IMR-90 (cell line): ENCODE data around the gene HERPUD1. TPM values are rescaled to one million over a fixed set of nuclear protein-coding genes. Genes with fewer than 3 reads are reported as not detected.

Experiments
- ATAC-seq: fragments of 200-7000 bp; cut with Tn5 transposase; 2 replicates; pipeline ENCODE4 v1.9.1; 2020; ENCODE audit warnings: low read depth, mild to moderate bottlenecking, moderate library complexity
- BruUV-seq: library from RNA; stranded (reverse); fragments of 400-500 nt; replicated peaks from 2 replicates; lab custom pipeline; 2021; lab: Mats Ljungman, UMichigan
- CTCF ChIA-PET: fragments of 300-600 bp; formaldehyde crosslinking; extraction: SDS; loops from one replicate; lab custom pipeline; 2021; ENCODE audit warnings: antibody characterized with exemption; lab: Yijun Ruan, JAX
- POLR2A ChIA-PET: fragments of 300-600 bp; sonication (Branson Sonifier 250); formaldehyde crosslinking; loops from one replicate; lab custom pipeline; 2022; ENCODE audit warnings: antibody characterized with exemption; ENCODE audit not compliant: unreplicated experiment; lab: Charles Lee
- DNase-seq: peaks from one replicate; pipeline ENCODE4 v3.0.0; 2013
- H2AFZ ChIP-seq: replicated peaks from 2 replicates; pipeline ENCODE3; 2013; ENCODE audit warnings: low read length, mild to moderate bottlenecking; ENCODE audit not compliant: poor library complexity
- H2AK5ac ChIP-seq: 2 replicates; pipeline ENCODE4 v1.6.1; 2013; ENCODE audit warnings: low read depth, low read length, inconsistent platforms
- H2AK9ac ChIP-seq: replicated peaks from 2 replicates; pipeline ENCODE3; 2013; ENCODE audit warnings: mild to moderate bottlenecking, low read depth, low read length, moderate library complexity; ENCODE audit not compliant: poor library complexity
- H2BK120ac ChIP-seq: 2 replicates; pipeline ENCODE4 v1.6.1; 2013; ENCODE audit warnings: low read depth, low read length, inconsistent platforms
- H2BK15ac ChIP-seq: 3 replicates; pipeline ENCODE4 v1.6.1; 2013; ENCODE audit warnings: low read depth, low read length, inconsistent platforms
- H2BK20ac ChIP-seq: 2 replicates; pipeline ENCODE4 v1.6.1; 2013; ENCODE audit warnings: low read depth, mild to moderate bottlenecking, inconsistent platforms, low read length, moderate library complexity
- H2BK5ac ChIP-seq: 2 replicates; pipeline ENCODE4 v1.6.1; 2013; ENCODE audit warnings: mild to moderate bottlenecking, low read depth, low read length, inconsistent platforms; ENCODE audit not compliant: poor library complexity, severe bottlenecking
- H3K14ac ChIP-seq: replicated peaks from 2 replicates; pipeline ENCODE4 v1.6.1; 2013; ENCODE audit warnings: low read depth, low read length, inconsistent platforms
- H3K18ac ChIP-seq: 2 replicates; pipeline ENCODE4 v1.6.1; 2013; ENCODE audit warnings: low read depth, low read length, control low read depth
- H3K23ac ChIP-seq: 2 replicates; pipeline ENCODE4 v1.6.1; 2013; ENCODE audit warnings: low read depth, low read length, inconsistent platforms
- H3K27ac ChIP-seq: 2 replicates; pipeline ENCODE4 v1.5.1; 2013; ENCODE audit warnings: mild to moderate bottlenecking, control low read depth, low read length; ENCODE audit not compliant: insufficient read depth
- H3K27me3 ChIP-seq: 2 replicates; pipeline ENCODE4 v1.6.1; 2013; ENCODE audit warnings: low read length; ENCODE audit not compliant: control insufficient read depth, insufficient read depth
- H3K36me3 ChIP-seq: 2 replicates; pipeline ENCODE4 v1.6.1; 2013; ENCODE audit warnings: low read length, mixed read lengths; ENCODE audit not compliant: control insufficient read depth, insufficient read depth
- H3K4ac ChIP-seq: 2 replicates; pipeline ENCODE4 v1.6.1; 2013; ENCODE audit warnings: low read depth, low read length, inconsistent platforms
- H3K4me1 ChIP-seq: 2 replicates; pipeline ENCODE4 v1.6.1; 2013; ENCODE audit warnings: low read length, mixed read lengths; ENCODE audit not compliant: control insufficient read depth, insufficient read depth
- H3K4me2 ChIP-seq: 2 replicates; pipeline ENCODE4 v1.6.1; 2013; ENCODE audit warnings: low read depth, mild to moderate bottlenecking, control low read depth, low read length, moderate library complexity
- H3K4me3 ChIP-seq: 2 replicates; pipeline ENCODE4 v1.5.1; 2013; ENCODE audit warnings: low read depth, mild to moderate bottlenecking, control low read depth, low read length, moderate library complexity; ENCODE audit not compliant: insufficient read depth
- H3K56ac ChIP-seq: 2 replicates; pipeline ENCODE4 v1.6.1; 2013; ENCODE audit warnings: low read length, inconsistent platforms; ENCODE audit not compliant: insufficient read depth; ENCODE audit errors: extremely low read depth
- H3K79me1 ChIP-seq, 2 experiments: 2 replicates each; pipeline ENCODE4 v1.6.1; 2013; ENCODE audit warnings: low read length in 2 of 2, inconsistent platforms in 1 of 2, low read depth in 1 of 2
- H3K9ac ChIP-seq: 2 replicates; pipeline ENCODE4 v1.6.1; 2013; ENCODE audit warnings: low read depth, low read length, control low read depth
- H3K9me1 ChIP-seq: 2 replicates; pipeline ENCODE4 v1.6.1; 2013; ENCODE audit warnings: low read length, inconsistent platforms; ENCODE audit not compliant: insufficient read depth
- H3K9me3 ChIP-seq: 2 replicates; pipeline ENCODE4 v1.6.1; 2013; ENCODE audit warnings: low read length; ENCODE audit not compliant: control insufficient read depth, insufficient read depth
- H4K20me1 ChIP-seq: 2 replicates; pipeline ENCODE4 v1.6.1; 2013; ENCODE audit warnings: low read length, inconsistent platforms; ENCODE audit not compliant: insufficient read depth
- H4K5ac ChIP-seq: 2 replicates; pipeline ENCODE4 v1.6.1; 2013; ENCODE audit warnings: mild to moderate bottlenecking, low read depth, low read length, control low read depth
- H4K8ac ChIP-seq, 2 experiments: 2 replicates each; pipeline ENCODE4 v1.6.1; 2013; ENCODE audit warnings: low read depth in 2 of 2, low read length in 2 of 2, control low read depth in 1 of 2, inconsistent platforms in 1 of 2
- H4K91ac ChIP-seq: 2 replicates; pipeline ENCODE4 v1.6.1; 2013; ENCODE audit warnings: low read depth, low read length, inconsistent platforms; ENCODE audit not compliant: insufficient read depth
- BHLHE40 ChIP-seq: fragments of 150-350 bp; IDR thresholded peaks from 2 replicates; pipeline ENCODE4 v1.6.1; 2016; ENCODE audit warnings: mild to moderate bottlenecking, low read depth, low read length
- CHD1 ChIP-seq: IDR thresholded peaks from 2 replicates; pipeline ENCODE4 v1.6.1; 2012; ENCODE audit warnings: low read depth, low read length, improper control_type of control experiment
- CTCF ChIP-seq: conservative IDR thresholded peaks from 2 replicates; pipeline ENCODE4 v1.5.1; 2012; ENCODE audit warnings: mild to moderate bottlenecking, low read depth, low read length, improper control_type of control experiment
- FOS ChIP-seq: fragments of 150-350 bp; IDR thresholded peaks from 2 replicates; pipeline ENCODE4 v1.6.1; 2016; ENCODE audit warnings: low read depth, low read length
- MAFK ChIP-seq: IDR thresholded peaks from 2 replicates; pipeline ENCODE4 v1.6.1; 2012; ENCODE audit warnings: low read depth, low read length, improper control_type of control experiment
- MXI1 ChIP-seq: IDR thresholded peaks from 2 replicates; pipeline ENCODE4 v1.6.1; 2012; ENCODE audit warnings: low read depth, mild to moderate bottlenecking, low read length, moderate library complexity, borderline replicate concordance
- NFE2L2 ChIP-seq: fragments of 150-350 bp; IDR thresholded peaks from 2 replicates; pipeline ENCODE4 v1.6.1; 2016; ENCODE audit warnings: low read depth, mild to moderate bottlenecking, low read length
- POLR2A ChIP-seq: IDR thresholded peaks from 2 replicates; pipeline ENCODE4 v1.6.1; 2012; ENCODE audit warnings: mild to moderate bottlenecking, low read depth, low read length
- RAD21 ChIP-seq: IDR thresholded peaks from 2 replicates; pipeline ENCODE4 v1.6.1; 2012; ENCODE audit warnings: low read length, improper control_type of control experiment
- RFX5 ChIP-seq: IDR thresholded peaks from 2 replicates; pipeline ENCODE4 v1.8.0; 2012; ENCODE audit warnings: low read depth, mild to moderate bottlenecking, low read length, moderate library complexity
- SMC3 ChIP-seq: fragments of 150-350 bp; IDR thresholded peaks from 2 replicates; pipeline ENCODE4 v1.6.1; 2016; ENCODE audit warnings: low read depth, mild to moderate bottlenecking, antibody characterized with exemption, low read length, moderate library complexity
- WGBS, 2 experiments: methylation state at CpG; one replicate each; pipeline versions ENCODE4 v1.1.5 to v1.1.7; 2013; ENCODE audit warnings: missing lambda C conversion rate in 2 of 2; ENCODE audit not compliant: insufficient read length in 1 of 2; ENCODE audit errors: extremely low coverage in 2 of 2; 5-methylcytosine and 5-hydroxymethylcytosine counted together
- dilution Hi-C: fragments of 300-500 bp; cut with HindIII; formaldehyde crosslinking; loops from one replicate; pipeline ENCODE4 v1.14.3; 2018; ENCODE audit warnings: low sequenced_read_pairs; ENCODE audit not compliant: unreplicated experiment
- in situ Hi-C: fragments of 300-500 bp; cut with MboI; formaldehyde crosslinking; loops from 3 replicates; pipeline ENCODE4 v1.14.3; 2019; ENCODE audit warnings: low sequenced_read_pairs, inconsistent platforms, mixed read lengths
- intact Hi-C: fragments of 100-400 bp; cut with micrococcal nuclease; formaldehyde crosslinking; loops from 2 replicates; pipeline ENCODE4 v1.10.0; 2022
- polyA plus RNA-seq, 3 experiments: library from polyadenylated mRNA; depleted of rRNA; stranded (reverse); fragments of >200 nt; gene quantifications; 2 replicates each; pipeline ENCODE4 v1.2.3, GENCODE V29; 2012; ENCODE audit warnings: low replicate concordance in 1 of 3
- total RNA-seq: library from RNA; depleted of rRNA; stranded (reverse); fragments of >200 nt; gene quantifications from 2 replicates; pipeline ENCODE4 v1.2.3, GENCODE V29; 2012
- TF ChIP-seq, protein P1 (sequence below): fragments of 150-350 bp; IDR thresholded peaks from 2 replicates; pipeline ENCODE4 v1.6.1; 2016; ENCODE audit warnings: low read depth, mild to moderate bottlenecking, low read length, moderate library complexity, borderline replicate concordance

The HERPUD1 gene
- total and polyA plus RNA-seq, 2 of the 4 experiments (the other 2 are of a cell fraction): 130 to 148 TPM

DNA sequence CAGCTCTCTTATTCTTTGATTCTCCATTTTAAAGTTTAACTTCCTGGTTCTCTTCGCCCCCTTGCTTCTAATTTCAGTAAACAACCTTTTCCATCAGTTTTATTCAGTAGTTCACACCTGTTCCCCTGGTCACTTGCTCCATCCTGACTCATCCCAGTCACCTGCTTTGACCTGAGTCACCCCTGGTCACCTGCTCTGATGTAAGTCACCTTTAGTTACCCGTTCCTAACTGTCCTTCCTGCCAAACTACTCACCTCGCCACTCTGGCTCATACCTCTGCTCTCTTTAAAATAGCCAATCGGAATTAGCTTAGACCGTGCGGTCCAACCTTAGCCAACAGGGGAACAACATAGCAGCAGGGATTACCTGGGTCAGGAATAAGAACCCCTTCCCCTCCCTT, 52.7 kb downstream of the HERPUD1 start:
- POLR2A ChIA-PET: no interaction called here
- H4K20me1 ChIP-seq: no peaks in the 10 kb centered on the region

More for the DNA sequence above, 52.7 kb downstream of the HERPUD1 start:
- ATAC-seq (no peak), DNase-seq (no peak)
- H3K36me3 ChIP-seq: no peaks in the 10 kb centered on the region
- H2BK15ac ChIP-seq: no peak overlapping the region
- H3K9me1 ChIP-seq: peaks cover 19% of the 10 kb centered on the region
- H3K27me3 ChIP-seq: no peaks in the 10 kb centered on the region
- peaks cover 6 to 33% of the 10 kb centered on the region in 2 experiments; a peak in 3 of 4 replicates for H3K79me1 ChIP-seq
- peak overlapping the region; percentile 29; the same call in 1 of the 2 replicates for H2AK5ac ChIP-seq
- no peak overlapping the region for H2AK9ac ChIP-seq
- no peaks in the 10 kb centered on the region for H3K9me3 ChIP-seq
- no TSS peak for BruUV-seq
- H4K8ac ChIP-seq: peak overlapping the region in 1 of 2 experiments; percentile 98; a peak in 3 of 4 replicates
- H2BK20ac ChIP-seq: peak overlapping the region; percentile 18; the same call in 1 of the 2 replicates
- peak overlapping the region; percentile 58; the same call in 1 of the 2 replicates for H2BK120ac ChIP-seq
- peak overlapping the region; percentile 53 for H4K91ac ChIP-seq
- no peak overlapping the region for H3K23ac ChIP-seq
- no peak overlapping the region for H3K56ac ChIP-seq
- peaks cover 17% of the 10 kb centered on the region for H3K4me1 ChIP-seq
- 96% methylated on average over 6 of the region's 6 CpGs; no CpG with 5 or more reads in 1 of the 2 experiments for WGBS, 2 experiments
- CTCF ChIA-PET: no interaction called here
- H3K14ac ChIP-seq: no peak overlapping the region; the same call in 1 of the 2 replicates
- no peak overlapping the region for H3K27ac ChIP-seq
- dilution Hi-C loops: no loop called here
- H3K18ac ChIP-seq: no peak overlapping the region
- no peak overlapping the region for H2BK5ac ChIP-seq
- in situ Hi-C loops: no loop called here
- no peak overlapping the region for H3K9ac ChIP-seq
- intact Hi-C loops: no loop called here
- H2AFZ ChIP-seq: no peak overlapping the region
- H3K4ac ChIP-seq: peak overlapping the region; percentile 93; the same call in 1 of the 2 replicates
- H4K5ac ChIP-seq: no peak overlapping the region
- no peak overlapping the region for H3K4me2 ChIP-seq
- H3K4me3 ChIP-seq: no peak overlapping the region
- no peak for TF ChIP-seq POLR2A
- TF ChIP-seq, protein P1, sequence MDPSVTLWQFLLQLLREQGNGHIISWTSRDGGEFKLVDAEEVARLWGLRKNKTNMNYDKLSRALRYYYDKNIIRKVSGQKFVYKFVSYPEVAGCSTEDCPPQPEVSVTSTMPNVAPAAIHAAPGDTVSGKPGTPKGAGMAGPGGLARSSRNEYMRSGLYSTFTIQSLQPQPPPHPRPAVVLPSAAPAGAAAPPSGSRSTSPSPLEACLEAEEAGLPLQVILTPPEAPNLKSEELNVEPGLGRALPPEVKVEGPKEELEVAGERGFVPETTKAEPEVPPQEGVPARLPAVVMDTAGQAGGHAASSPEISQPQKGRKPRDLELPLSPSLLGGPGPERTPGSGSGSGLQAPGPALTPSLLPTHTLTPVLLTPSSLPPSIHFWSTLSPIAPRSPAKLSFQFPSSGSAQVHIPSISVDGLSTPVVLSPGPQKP: no peak
- TF ChIP-seq NFE2L2: no peak
- TF ChIP-seq BHLHE40: no peak
- TF ChIP-seq SMC3: no peak
- no peak for TF ChIP-seq FOS
- TF ChIP-seq RAD21: no peak
- TF ChIP-seq MAFK: no peak
- TF ChIP-seq CHD1: no peak
- TF ChIP-seq MXI1: no peak
- TF ChIP-seq CTCF: no peak
- TF ChIP-seq RFX5: no peak
